Stimulated activated naive CD8-positive, alpha-beta T cell treated with anti-CD3 and anti-CD28 coated beads, Interleukin-15, Interleukin-2, amounts not matched to agents 100 ng/mL and 50 ng/mL, for 24 hours (primary cell): ENCODE results near the gene HOXA10.

Experiments used
- H3K27ac Mint-ChIP-seq: one replicate; pipeline ENCODE4 v1.8.0; 2021; ENCODE audit warnings: mild to moderate bottlenecking, mixed read lengths
- H3K27me3 Mint-ChIP-seq: one replicate; pipeline ENCODE4 v1.8.0; 2021; ENCODE audit warnings: mixed read lengths
- H3K36me3 Mint-ChIP-seq: one replicate; pipeline ENCODE4 v1.8.0; 2021; ENCODE audit warnings: low read depth, mixed read lengths
- H3K4me1 Mint-ChIP-seq: one replicate; pipeline ENCODE4 v1.8.0; 2021; ENCODE audit warnings: low read depth, mixed read lengths
- H3K4me3 Mint-ChIP-seq: one replicate; pipeline ENCODE4 v1.8.0; 2021; ENCODE audit warnings: mild to moderate bottlenecking, mixed read lengths
- H3K9me3 Mint-ChIP-seq: one replicate; pipeline ENCODE4 v1.8.0; 2021; ENCODE audit warnings: mixed read lengths

HOXA10 gene

DNA sequence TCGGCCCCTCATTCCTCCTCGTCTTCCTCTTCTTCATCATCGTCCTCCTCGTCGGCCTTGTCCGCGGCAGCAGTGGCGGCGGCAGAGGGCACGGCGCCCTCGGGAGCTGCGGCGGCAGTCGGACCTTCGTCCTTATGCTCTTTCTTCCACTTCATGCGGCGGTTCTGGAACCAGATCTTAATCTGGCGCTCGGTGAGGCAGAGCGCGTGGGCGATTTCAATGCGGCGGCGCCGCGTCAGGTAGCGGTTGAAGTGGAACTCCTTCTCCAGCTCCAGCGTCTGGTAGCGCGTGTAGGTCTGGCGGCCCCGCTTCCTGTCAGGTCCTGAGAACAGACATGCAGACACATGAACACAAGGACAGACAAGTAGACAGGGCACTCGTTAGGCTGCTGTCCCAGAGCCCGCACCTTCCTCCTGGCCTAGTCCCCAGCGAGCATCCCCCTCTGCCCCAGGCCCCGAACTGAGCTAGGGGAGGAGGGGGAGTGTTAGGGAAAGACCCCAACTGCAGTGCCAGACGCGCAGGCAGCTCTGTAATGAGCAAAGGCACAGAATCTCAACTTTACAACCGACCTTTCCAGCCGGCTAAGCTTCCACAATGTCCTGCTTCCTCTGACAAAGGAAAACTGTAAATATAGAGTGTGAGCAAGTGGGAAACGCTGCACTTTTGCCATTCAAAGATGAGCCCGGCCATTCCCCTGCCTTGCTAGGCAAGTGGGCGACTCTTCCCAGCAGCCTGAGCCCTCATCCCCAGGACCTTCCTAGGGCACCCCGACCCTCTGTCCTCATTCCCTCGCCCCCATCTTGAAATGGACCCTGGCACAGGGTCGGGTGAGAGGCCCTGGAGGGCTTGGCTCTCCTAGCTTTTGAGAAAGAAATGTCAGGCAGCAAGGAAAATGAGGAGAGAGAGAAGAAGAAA lies 19.0 kb downstream of the HOXA10 start:
- H3K4me1 Mint-ChIP-seq: peaks cover 59% of the 10 kb centered on the region
- H3K36me3 Mint-ChIP-seq: no peaks in the 10 kb centered on the region
- H3K9me3 Mint-ChIP-seq: no peaks in the 10 kb centered on the region
- peak overlapping the region; percentile 65 for H3K27ac Mint-ChIP-seq
- peaks cover 94% of the 10 kb centered on the region for H3K27me3 Mint-ChIP-seq
- H3K4me3 Mint-ChIP-seq: peak overlapping the region; percentile 69

DNA sequence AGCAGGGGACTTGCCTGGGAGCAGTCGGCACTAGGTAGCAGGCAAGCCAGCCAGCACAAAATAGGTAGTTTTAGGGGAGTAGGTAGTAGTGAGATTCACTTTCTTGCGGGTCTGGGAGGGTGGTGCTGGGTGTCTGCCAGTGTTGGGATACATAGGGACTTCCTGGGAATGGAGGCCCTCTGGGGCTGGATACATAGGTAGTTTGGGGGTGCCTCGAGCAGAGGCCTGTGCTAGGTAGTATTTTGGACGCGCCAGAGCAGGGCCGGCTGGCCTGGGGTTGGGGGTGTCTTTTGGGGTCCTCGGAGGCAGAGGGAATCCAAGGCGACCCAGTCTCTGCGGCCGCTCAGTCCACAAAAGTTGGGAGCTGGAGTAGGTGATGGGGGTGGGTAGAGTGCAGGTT lies 19.8 kb downstream of the HOXA10 start:
- Mint-ChIP-seq H3K27ac (peak overlapping the region; percentile 46), H3K27me3 (peaks cover 93% of the 10 kb centered on the region), H3K36me3 (no peaks in the 10 kb centered on the region), H3K4me1 (peaks cover 53% of the 10 kb centered on the region), H3K9me3 (no peaks in the 10 kb centered on the region), H3K4me3 (no peak overlapping the region)

DNA sequence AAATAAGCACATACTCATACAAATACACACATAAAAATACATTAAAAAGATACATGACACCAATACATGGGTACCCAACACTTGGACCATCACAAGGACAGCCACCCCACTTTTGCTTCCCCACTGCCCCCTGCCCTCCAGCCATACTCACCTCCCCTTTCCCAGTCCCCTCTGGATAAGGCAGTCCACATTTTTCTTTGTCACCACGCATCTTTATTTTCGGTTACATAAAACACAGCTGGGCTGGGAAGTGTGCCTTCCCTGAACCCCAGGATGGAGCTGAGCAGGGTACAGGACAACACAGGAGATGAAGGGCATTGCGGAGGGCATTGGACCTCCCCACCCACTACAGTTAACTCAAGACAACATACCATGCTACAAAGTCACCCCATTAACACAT lies 20.6 kb downstream of the HOXA10 start:
- Mint-ChIP-seq H3K27me3 (peaks cover 90% of the 10 kb centered on the region), H3K9me3 (no peaks in the 10 kb centered on the region), H3K4me1 (peaks cover 49% of the 10 kb centered on the region), H3K36me3 (no peaks in the 10 kb centered on the region), H3K4me3 (no peak overlapping the region), H3K27ac (no peak overlapping the region)

DNA sequence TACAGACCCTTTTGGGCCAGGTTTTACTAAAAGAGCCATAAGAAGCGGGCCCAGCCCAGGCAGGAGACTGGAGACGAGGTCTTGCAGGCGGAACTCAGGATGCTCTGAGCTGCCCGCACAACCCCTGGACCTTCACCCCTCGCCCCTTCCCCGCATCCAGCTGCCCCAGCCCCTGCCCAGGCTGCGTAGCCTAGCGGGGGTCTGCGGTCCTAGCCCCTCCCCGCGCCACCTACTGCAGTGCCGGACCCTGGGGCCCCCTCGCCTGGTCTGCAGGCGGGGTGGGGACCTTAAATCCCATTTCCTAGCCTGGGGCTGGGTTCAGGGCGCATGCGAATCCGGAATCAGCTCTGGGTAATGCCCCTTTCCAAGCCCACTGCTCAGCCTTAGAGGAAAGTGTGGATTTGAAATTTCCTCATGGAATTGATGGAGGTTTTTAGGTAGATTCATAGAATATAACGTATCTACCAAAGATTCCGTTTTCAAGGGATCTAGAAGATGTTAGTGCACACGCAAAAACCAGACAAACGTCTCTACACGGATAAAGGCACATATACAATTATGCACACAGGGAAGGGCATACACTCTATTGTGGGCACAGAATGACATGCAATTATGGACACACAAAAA lies 21.2 kb downstream of the HOXA10 start:
- Mint-ChIP-seq H3K4me3 (no peak overlapping the region), H3K27me3 (peaks cover 90% of the 10 kb centered on the region), H3K27ac (no peak overlapping the region), H3K36me3 (no peaks in the 10 kb centered on the region), H3K9me3 (no peaks in the 10 kb centered on the region), H3K4me1 (peaks cover 49% of the 10 kb centered on the region)

DNA sequence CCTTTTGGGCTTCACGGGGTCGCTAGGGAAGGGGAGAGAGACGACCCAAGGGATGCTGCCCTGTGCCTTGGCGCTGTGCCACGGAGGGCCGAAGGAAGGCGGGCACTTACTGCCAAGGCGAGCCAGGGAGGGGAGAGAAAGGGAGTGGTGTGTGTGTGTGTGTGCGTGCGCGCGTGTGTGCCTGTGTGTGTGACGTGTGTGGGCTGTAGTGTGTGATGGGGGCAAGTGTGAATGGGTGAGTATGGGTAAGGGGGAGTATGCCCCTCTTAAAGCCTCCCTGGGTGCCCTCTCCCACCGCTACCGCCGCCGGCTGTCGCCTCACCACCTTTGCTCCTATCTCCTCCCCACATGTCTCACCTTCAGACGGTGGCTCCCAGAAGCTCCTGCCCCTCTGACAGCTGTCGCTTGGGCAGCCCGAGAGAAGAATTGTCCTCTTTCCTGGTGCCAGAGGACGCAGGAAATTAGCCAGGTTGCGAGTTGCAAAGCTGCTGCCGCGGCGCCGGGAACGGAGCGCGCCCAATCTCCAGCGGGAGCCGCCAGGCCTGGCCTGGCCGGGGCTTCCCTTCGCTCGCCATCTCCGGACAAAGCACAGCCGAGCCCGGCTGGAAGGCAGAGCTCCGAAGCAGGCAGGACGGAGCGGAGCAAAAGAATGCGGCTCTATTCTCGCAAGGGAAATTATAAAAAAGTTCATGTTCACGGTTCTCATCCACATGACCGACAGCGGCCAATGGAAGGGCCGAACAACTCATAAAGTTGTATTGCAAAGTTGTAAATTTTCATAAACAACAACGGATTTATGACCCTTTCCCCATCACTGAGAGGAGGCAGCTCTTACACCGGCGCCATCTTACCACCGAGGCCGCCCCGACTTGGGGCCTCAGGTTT lies 21.9 kb downstream of the HOXA10 start, which contains the start of gene HOXA3:
Gene HOXA3 (minus strand): TSS at position 653 of the 885 bp plus-strand sequence. CDS start 41,943 bp downstream, outside the sequence.
- Mint-ChIP-seq H3K4me3 (peak within 1 kb of the TSS; percentile 71), H3K36me3 (no peaks in the 10 kb centered on the region), H3K27ac (peak within 1 kb of the TSS; percentile 41), H3K9me3 (no peaks in the 10 kb centered on the region), H3K27me3 (peaks cover 86% of the 10 kb centered on the region), H3K4me1 (peaks cover 45% of the 10 kb centered on the region)

DNA sequence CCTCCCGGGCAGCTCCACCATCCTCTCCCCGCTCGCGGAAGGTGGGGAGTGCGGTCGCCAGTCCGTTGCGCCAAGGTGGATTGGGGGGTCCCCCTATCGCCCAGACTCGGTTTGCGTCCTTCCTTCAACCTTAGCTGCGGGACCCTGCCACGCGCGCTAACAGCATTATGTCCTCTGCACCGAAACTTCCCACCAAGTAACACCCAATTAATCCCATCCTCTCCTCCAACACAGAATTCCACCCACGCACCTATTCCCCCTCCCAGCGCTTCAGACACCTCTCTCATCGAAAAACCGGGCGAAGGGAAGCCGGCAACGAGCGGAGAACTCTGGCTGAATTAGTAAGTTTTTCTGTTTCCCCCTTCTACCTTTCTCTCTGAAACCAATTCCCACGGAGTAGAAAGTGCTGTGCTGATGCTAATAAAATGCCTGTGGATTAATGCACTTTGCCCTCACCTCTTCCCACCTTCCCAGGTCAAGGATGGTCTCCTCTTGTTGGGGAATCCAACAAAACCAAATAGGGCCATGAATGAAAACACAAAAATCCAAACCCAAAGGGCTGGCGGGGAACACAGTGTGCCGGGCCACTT lies 22.7 kb downstream of the HOXA10 start:
- H3K36me3 Mint-ChIP-seq: no peaks in the 10 kb centered on the region
- H3K27me3 Mint-ChIP-seq: peaks cover 88% of the 10 kb centered on the region
- no peaks in the 10 kb centered on the region for H3K9me3 Mint-ChIP-seq
- peaks cover 40% of the 10 kb centered on the region for H3K4me1 Mint-ChIP-seq
- peak overlapping the region; percentile 55 for H3K27ac Mint-ChIP-seq
- H3K4me3 Mint-ChIP-seq: peak overlapping the region; percentile 71

DNA sequence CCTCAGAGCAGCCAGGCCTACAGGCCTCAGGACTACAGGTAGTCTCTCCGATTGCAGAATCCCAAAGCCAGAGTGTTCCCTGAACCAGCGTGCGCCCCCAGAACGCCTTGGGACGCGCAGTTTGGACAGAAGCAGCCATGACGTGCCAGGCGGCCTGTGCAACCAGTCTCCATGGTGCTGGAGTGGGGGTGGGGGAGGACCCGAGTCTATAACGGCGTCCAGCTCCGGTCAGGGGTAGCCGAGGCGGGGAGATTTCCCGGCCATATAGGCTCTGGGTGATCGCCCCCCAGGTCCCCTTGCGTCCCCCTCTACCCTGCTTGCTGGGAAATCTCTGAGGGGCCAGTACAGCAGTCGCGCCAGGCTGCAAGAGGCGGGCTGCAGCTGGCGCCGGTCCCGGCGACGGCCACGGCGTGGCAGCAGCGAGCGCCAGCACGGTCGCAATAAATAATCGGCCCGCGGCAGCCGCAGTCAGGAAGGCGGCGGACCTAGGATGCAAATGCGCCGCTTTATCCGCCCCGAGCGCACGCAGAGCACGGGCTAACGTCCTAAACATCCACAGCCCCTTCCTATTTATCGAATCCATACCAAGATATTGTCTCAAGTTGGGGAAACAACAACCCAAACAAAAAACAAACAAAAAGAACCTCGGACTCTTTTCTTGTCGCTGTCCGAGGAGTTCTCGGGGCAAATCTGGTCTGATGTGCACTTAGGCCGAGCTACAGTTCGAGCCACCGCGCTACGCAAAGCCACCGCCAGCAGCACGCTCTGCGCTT lies 23.4 kb downstream of the HOXA10 start:
- no peaks in the 10 kb centered on the region for H3K36me3 Mint-ChIP-seq
- H3K27me3 Mint-ChIP-seq: peaks cover 88% of the 10 kb centered on the region
- H3K4me1 Mint-ChIP-seq: peaks cover 37% of the 10 kb centered on the region
- no peaks in the 10 kb centered on the region for H3K9me3 Mint-ChIP-seq
- H3K4me3 Mint-ChIP-seq: peak overlapping the region; percentile 71
- H3K27ac Mint-ChIP-seq: peak overlapping the region; percentile 55

DNA sequence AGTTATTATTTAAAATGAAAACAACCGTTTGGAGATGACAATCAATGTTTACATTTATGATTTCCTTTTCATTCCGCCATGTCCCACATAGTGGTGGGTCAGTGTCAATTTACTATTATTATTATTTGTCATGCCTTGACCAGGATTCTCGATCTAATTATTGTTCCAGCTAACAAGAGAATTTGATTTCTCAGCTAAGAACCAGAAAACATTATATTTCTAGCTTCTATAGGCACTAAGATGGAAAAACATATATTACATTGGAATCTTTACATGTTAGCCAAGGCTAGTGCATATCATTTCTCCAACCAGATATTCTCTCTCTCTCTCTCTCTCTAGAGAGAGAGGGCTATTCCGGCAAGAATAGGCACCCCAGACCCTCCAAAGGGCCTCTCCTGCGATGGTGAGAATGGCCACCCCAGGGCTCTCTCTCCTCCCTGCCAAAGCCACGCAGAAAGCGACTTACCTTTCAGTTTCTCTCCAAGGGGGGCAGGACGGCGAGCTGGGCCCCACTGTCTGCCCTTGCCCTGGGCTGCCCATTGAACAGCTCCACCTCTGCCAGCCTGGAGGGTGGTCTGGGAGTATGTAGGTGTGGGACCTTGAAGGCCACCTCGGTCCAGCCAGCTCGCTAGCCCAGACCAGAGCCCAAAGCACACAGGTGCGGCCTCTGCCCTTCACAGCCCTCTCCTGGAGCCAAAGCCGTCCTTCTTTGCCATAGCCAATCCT lies 24.1 kb downstream of the HOXA10 start:
- peaks cover 30% of the 10 kb centered on the region for H3K4me1 Mint-ChIP-seq
- H3K9me3 Mint-ChIP-seq: no peaks in the 10 kb centered on the region
- no peak overlapping the region for H3K27ac Mint-ChIP-seq
- no peaks in the 10 kb centered on the region for H3K36me3 Mint-ChIP-seq
- peak overlapping the region; percentile 71 for H3K4me3 Mint-ChIP-seq
- H3K27me3 Mint-ChIP-seq: peaks cover 84% of the 10 kb centered on the region

DNA sequence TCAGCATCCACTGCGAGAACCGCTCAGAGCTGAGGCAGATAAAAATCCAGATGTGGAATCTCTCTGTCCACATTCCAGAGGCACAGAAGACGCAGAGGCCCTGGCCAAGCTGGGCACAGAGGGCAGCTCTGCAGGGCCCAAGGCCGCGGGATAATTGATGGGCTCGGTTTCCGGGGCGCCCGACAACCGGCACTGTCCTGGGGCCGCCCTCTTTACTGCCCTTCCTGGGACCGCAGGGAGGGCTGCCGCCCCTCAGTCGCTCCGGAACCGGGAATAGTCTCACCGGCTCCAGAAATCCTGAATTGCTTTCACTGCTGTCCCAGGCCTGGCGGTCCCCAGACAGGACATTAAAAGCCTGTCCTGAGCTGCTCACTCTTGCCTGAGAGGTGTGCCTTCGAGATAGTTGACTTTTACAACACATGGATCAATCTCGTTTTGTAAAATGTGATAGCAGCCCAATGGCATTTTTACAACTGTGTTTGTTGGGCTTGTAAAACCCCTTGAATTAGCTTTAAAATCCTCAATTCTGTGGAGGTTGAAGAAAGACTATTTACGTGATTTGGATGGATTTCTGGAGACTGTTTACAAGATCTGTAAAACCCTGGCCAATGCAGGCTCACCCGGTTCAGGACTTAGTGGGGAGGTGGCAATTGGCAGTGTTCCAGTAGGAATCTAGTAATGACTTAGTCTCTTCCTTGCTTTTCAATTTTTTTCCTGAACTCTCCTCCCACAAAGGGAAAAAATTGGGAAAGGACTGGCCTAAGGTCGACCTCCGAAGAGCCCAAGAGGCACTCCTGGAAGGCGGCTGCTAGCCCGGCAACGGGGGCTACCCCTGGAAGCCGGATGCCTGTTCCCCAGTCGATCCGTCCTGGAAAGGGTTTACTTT lies 25.1 kb downstream of the HOXA10 start:
- no peak overlapping the region for H3K27ac Mint-ChIP-seq
- no peak overlapping the region for H3K4me3 Mint-ChIP-seq
- H3K9me3 Mint-ChIP-seq: no peaks in the 10 kb centered on the region

DNA sequence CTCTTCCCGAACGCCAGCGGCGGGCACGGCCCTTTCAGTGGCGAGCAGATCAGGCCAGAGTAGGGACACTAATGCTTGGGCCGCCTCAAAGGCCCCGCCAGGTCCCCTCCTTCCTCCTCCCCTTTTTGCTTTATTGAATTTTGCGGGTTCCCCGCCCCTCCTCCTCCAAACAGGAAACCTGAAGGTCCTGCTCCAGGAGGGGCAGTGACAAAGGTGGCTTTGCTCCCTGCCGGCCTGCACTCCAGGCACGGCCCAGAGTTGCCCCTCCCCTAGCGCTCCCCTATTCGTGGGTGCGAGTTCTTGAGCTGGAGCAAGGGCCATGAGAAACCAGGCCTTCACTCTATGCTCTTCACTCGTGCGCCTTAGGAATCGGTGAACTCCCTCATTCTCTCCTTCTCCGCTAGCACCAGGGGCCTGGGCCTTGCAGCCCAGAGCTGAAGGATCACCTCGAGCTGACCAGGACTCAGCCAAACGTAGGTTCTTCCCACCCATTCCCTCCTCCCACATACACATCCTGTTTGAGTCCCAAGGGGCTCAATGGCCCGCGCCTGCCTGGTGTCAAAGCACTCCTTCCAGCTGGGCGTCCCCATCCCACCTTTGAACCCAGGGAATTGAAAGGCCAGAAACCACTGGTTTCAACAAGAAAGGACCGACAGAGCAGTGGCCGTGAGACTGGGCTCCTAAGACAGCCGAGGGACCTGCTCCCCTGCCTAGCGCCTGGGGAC lies 25.9 kb downstream of the HOXA10 start:
- H3K27me3 Mint-ChIP-seq: peaks cover 68% of the 10 kb centered on the region
- peak overlapping the region; percentile 66 for H3K4me3 Mint-ChIP-seq
- H3K4me1 Mint-ChIP-seq: peaks cover 21% of the 10 kb centered on the region
- H3K27ac Mint-ChIP-seq: no peak overlapping the region
- H3K36me3 Mint-ChIP-seq: no peaks in the 10 kb centered on the region
- no peaks in the 10 kb centered on the region for H3K9me3 Mint-ChIP-seq

More for the DNA sequence above, 25.1 kb downstream of the HOXA10 start:
- Mint-ChIP-seq H3K27me3 (peaks cover 76% of the 10 kb centered on the region), H3K4me1 (peaks cover 21% of the 10 kb centered on the region), H3K36me3 (no peaks in the 10 kb centered on the region)

DNA sequence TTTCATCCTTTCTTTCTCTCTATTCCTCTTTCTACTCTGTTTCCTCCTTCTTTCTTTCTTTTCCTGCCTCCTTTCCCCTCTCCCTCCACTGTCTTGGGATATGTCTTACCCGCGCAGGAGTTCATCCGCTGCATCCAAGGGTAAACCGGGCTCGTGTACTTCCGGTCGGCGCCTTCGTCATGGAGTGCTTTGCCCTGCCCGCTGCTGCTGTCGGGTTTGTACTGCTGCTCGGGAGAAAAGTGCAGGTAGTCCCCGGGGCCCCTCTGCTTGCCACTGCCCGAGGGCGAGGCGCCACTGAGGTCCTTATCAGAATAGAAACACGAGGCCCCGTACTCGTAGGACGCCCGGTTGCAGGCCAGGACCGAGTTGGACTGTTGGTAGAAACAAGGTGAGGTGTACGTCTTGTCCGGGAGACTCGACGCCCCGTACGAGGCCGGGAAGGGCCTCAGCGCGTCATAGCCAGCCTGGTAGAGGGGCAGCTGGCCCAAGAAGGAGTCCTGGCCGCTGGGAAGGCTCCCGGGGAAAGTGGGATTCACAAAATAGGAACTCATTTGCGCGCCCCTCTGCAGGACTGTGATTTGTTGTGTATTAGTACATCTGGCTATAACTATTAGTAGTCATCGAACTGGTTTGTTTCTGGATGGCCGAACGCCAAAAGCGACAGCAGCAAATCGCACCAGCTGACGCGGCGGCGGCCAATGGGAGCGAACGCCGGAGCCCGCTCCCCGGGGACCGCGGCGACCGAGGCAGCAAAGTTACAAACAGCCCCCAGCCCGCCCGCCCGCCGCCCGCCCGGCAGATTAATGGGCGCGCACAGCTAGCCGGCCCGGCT lies 26.7 kb downstream of the HOXA10 start, which contains the start of gene HOXA6:
Gene HOXA6 (minus strand): TSS at position 576 of the 832 bp plus-strand sequence. CDS start 25 bp downstream, at position 551.
- no peaks in the 10 kb centered on the region for H3K9me3 Mint-ChIP-seq
- H3K36me3 Mint-ChIP-seq: no peaks in the 10 kb centered on the region
- H3K27me3 Mint-ChIP-seq: peaks cover 67% of the 10 kb centered on the region
- no peak within 1 kb of the TSS for H3K27ac Mint-ChIP-seq
- peaks cover 21% of the 10 kb centered on the region for H3K4me1 Mint-ChIP-seq
- peak within 1 kb of the TSS; percentile 66 for H3K4me3 Mint-ChIP-seq
